HG02970 (cell line): Measurements from ENCODE around the gene PRR23E.

Source experiments
- ATAC-seq: cut with Tn5 transposase; IDR thresholded peaks from one replicate; pipeline ENCODE4 v1.9.1; 2021; ENCODE audit warnings: mild to moderate bottlenecking, moderate library complexity, moderate number of reproducible peaks; ENCODE audit not compliant: unreplicated experiment, low FRiP score

The PRR23E gene

DNA sequence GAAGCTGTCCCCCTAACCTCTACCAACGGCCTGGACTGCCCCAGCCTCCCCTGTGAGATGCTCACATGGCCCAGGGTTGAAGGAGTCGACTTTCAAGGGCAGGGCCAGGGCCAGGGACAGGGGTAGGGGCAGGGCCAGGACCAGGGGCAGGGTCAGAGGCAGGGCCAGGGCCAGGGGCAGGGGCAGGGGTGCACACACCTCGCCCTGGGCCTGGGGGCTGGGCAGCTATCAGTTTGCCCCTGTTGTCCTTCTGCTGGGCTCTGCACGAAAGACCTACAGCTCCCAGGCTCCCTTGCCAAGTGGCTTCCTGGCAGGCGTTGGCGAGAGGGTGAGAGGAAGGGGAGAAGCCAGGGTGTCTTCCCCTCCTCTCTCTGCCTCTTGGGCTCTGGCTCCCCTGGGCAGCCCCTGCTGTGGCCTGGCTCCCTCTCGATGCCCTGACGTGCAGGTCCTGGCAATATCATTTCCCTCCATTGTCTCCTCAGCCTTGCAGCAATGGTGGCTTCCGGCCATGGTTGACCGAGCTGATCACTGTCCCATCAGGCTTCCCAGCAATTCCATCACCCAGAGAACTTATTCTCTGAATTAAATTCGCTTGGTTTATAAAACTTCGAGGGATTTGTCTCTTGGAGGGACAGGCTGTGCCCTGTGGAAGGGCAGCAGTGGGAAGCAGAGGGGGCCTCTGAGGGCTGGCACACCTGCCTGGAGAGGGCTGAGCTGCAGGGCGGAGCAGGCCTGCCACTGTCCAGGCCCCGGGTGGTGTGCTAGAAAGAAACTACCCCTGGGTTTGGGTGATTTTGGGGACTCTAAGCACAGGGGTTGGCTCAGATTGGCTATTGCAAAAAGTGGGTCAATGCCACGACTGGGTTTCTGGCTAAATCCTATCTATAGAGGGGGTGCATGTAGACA lies 13.9 kb downstream of the PRR23E start:
- ATAC-seq: no peak

DNA sequence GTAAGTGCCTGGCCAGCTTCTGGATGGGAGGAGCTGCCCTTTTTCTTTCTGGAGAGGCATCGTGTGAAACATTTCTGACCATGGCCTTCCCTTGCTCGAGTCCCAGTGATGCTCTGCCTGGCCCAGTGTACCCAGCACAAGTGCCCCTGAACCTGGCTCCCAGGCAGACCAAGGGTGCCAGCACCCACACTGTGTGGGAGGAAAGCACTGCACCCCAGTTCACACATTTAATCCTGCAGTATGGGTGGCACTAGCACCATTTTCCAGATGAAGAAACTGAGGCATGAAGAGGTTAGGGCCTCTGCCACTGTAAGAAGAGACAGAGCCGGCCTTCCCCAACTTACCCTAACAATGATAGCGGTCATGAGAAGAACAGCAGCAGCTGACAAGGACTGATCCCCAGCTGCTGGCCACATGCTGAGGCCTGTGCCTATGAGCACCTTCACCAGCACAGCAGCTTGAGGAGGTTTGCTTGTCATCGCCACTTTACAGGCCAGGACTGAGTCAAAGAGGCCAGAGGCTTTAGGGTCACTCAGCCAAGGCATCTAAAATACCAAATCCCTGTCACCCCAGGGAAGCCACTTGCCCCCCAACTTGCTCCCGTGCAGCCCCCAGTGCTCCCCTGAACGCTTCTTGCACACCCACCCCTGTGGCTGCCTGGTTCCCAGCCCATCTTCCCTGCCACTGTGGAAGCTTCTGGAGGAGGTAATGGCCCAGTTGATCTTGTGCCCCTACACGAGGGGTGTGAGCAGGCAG lies 15.0 kb downstream of the PRR23E start:
- no peak for ATAC-seq

DNA sequence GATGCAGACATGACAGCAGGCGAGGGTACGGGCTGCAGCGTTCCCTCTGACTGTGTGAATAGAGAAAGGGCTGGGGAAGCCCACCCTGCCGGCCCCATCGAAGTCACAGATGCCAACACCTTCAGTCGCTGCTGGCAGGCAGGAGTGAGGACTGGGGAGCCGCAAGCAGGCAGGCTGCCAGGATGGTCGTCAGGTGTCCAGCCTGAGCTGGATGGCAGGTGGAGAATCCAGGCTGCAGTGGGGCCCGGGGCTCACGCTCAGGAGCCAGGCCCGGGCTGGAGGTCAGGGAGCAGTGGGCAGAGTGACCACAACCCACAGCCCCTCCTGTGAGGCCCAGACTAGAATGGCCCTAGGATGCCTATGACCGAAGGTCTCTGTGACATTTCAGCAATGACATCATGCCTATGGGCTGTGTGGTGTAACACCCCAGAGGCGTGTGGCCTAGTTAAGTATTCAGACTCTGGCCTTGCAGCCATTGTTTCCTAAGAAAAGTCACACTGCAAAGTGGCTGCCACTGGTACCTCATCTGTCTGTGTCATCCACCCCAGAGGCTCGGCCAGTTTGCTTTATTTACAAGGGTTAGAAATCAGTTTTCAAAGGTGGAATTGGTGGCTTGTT lies 15.7 kb downstream of the PRR23E start:
- no peak for ATAC-seq

DNA sequence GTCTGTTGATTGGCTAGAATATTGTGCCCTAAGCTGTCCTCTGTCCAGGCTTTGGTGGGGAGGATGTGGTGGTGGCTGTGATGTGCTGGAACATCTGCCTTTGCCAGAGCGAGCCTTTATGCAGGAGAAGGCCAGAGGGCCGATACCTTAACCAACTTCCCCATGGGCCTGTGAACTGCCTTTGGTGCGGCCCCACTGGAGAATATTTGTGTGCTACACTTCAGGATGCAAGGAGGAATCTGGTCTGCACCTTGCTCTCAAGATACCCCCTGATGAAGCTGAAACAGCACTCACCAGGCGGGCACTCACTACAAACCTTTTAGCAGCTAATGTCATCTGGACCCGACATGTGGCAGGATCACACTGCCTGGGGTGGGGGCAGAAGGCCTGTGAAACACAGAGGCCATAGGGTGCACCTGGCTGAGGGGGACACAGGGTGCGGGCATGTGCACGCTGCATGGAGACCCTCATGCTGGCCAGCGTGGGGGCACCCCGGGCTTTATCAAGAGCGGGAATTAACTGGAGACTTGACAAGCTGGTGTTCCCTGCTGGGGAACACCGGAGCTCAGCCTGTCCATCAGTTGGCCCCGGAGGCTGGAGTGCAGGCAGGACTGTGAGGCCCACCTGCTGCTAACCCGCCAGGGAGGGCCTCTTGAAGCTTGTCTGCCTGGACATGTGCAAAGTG lies 16.4 kb downstream of the PRR23E start:
- no peak for ATAC-seq

DNA sequence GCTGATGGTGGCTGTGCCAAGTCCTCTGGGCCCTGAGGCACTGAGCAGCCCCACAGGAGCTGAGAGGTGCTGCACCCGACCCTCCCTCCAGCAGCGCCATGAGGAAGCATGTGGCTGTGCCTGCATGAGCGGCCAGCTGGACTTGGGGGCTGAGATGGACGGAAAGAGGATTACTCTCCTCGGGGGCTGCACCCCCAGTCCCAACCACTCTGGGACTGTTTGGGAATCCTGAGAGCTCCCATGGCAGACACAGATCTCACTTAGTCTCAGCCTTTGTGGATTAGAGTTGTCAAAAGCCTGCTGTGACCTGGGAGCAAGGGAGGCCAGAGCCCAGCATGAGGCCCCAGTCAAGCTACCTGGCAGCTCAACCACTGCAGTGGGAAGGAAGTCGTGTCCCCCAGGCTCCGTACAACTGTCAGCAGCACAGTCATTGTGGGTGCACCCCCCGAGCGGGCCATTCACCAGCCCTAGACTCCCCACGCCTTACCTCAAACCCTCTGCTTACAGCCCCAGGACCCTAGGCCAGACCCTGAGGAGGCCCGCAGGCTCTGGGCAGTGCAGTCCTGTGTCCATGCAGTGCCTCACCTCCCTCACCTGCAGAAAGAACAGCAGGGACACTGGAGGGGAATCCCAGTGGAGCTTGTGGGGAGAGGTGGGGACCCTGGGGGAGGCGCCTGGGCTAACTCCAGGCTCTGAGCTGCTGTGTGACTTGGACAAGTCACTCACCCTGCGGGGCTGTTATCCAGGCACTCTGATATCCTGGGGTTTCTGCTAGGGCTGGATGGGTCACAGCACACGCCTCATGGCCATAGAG lies 17.1 kb downstream of the PRR23E start:
- no peak for ATAC-seq

DNA sequence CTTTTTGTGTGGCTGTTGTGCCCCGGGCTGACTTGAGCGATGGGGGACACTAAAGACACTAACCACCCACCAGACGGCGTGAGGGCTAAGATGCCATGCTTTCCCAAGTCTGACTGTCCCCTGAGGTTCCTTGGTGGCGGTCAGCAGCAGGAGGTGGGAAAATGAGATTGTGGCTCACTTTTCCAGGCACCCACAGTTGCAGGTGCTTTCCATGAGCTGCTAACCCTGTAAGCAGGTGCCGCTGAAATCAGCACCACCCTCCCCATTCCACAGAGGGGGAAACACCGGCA lies 17.7 kb downstream of the PRR23E start:
- no peak for ATAC-seq

DNA sequence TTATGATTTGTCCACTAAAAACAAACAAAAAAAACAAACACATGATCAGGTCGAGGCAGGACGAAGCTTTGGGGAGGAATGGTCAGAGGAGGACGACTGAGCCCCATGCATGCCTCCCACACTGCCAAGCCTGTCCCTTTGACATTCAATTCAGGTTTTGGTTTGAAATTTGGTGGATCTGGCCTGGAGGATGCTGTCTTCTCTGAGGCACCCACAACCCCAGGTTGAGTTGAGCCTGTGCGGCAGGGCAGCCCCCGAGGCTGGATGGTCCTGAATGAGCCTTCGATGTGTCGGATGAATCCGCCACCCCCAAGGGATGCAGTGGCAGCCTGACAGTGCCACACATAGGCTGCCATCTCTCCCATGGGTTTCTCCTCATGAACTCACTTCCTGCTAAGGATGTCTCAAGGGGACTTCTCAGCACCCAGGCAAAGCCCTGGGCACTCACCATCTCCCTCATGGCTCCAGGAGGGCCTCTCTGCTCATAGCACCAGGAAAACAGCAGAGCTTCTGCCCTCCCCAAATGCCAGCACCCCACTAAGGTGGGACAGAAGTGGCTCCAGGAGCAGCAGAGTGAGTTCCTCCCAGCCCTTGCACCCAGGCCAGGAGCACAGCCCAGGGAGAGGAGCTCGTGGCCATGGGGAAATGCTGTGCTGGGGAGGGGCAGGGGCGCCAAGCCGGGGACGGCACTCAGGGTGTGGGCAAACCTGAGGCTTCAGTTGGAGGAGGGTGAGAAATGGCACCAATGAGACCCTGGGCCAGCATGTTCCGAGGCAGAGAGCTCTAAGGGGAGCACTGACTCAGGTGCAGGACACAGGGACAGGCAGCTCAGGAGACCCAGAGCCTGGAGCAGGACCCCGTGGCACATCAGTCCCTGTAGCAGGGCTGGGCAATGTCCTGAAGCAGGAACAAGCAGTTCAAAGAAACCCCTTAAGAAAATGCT lies 18.5 kb downstream of the PRR23E start:
- no peak for ATAC-seq

DNA sequence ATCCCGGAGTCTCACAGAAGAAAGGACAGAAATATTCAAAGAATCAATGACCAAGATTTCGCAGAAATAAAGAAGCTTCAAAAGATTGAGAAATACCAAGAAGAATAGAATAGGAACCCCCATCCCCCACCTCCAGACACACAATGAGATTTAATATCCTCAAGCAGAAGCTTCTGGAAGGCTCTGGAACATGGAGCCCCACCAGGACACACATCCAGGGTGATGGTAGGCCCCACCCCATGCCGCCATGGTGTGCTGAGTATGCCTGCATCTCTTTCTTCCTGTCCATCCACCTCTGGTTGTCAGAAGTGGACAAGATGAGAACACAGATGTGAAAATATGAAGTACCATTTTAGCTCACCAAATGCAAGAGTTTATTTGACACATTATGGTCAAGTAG lies 19.3 kb downstream of the PRR23E start:
- ATAC-seq: no peak

DNA sequence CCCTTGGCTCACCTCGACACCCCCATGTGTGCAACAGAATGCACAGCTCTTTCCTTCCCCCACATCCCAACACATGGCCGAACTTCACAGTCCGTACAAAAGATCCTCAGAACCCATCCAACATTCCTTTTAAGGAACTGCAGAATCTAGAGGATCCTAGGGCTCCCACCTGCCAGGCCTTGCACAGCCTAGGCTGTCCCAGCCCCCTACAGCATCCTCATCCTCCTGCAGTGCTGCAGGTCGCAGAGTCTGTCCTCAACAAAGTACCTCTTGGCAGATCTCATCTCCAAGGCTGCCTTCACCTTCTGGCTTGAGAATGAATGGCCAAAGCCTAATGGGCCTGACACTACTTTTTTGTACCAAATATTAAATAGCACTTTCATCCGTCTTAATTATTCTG lies 19.8 kb downstream of the PRR23E start:
- no peak for ATAC-seq

DNA sequence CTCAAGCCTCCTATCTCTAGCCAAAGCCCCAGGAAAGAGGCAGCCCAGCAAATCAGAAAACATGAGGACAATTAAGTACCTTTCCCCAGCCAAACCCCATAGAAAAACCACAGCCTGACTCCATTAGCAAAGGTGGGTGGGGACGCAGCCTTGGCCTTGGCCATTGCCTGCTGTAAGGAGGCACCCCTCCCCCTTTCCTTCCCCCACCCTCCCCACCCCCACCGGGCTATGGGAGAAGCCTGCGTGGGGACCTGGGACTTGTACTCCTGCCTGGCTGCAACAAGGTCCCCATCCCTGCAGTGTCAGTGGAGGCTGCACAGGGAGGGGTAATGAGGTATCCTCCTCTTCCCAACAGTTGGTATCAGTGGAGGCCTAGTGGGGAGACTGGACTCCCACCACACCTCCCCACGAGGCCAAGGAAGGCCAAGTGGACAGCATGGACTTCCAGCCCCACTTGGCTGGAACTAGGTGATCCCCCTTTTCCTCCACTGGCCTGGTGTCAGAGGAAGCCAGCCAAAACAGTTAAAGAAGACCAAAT lies 20.5 kb downstream of the PRR23E start:
- ATAC-seq: no peak

DNA sequence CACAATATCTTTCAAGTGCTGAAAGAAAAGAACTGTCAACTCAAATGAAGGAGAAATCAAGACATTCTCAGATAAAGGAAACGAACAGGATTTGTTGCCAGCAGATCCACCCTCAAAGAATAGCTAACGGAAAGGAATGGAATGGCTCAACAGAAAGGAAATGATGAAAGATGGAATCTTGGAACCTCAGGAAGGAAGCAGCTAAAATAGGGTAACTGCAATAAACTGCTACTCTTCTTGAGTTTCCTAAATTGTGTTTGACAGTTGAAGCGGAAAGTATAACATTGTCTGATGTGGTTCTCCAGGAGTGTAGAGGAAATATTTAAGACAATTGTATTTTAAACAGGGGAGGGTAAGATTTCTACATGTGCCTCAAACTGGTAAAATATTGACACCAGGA lies 22.0 kb downstream of the PRR23E start:
- ATAC-seq: no peak

DNA sequence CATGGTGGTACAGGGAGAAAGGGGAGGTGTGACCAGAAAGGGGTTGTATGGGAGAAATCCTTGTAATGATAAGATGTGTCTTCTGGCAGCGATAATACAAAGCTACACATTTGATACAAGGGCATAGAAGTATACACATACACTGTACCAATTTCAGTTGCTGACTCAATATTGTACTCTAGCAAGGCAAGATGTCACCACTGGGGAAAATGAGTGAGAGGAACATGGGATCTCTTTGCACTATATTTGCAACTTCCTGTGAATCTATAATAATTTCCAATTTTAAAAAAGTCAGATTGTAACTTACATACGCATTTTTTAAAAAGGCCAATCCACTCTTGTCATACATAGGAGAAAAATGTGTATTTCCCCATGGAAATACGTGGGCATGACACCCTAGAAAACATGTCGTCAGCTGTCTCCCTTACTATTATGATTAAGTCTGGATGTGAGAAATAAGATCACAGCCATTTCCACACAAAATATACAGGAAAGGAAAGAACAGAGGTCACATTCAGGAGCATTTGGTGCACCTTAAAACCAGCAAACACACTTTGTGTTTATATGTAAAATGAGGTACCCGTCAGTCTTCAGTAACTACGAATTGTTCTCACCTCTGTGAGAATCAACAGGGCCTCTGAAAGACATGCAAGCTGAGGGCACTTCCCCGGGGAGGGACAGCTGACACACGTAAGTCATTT lies 22.9 kb downstream of the PRR23E start:
- no peak for ATAC-seq

DNA sequence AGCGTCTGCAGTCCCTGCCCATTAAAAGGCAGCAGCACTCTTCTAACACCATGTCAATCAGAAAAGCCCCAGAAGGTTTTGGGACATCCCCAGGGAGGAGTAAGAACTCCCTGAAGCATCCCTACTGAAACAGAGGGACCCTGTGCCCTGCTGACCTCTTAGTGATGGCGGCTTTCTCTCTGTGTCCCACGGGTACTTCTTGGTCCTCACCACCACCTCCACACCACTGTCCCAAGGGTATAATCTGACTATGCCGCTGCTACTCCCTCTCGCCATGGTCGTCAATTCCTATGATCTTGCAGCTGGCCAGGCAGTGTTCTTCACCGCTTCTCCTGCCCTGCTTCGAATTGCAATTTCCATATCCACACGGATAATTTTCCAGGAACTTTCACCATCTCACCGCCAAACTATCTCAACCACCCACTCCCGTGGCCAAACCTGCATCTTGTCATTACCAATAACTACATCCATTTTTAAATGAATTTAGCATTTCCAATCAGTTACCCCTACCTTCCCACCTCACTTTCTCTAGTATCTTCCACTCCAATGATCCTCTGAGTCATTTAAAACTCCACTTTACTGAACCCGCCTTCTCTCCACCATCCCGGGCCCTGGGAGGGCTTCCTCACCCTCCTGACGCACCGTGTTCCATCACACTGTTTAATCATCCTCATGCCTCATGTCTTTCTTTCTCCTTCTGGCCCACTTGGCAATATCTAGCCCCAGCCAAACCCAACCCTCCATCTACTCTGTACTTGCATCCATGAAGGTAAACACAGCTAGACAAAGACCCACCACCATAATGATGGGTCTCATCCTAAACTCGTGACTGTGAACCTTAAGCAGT lies 23.7 kb downstream of the PRR23E start:
- no peak for ATAC-seq

DNA sequence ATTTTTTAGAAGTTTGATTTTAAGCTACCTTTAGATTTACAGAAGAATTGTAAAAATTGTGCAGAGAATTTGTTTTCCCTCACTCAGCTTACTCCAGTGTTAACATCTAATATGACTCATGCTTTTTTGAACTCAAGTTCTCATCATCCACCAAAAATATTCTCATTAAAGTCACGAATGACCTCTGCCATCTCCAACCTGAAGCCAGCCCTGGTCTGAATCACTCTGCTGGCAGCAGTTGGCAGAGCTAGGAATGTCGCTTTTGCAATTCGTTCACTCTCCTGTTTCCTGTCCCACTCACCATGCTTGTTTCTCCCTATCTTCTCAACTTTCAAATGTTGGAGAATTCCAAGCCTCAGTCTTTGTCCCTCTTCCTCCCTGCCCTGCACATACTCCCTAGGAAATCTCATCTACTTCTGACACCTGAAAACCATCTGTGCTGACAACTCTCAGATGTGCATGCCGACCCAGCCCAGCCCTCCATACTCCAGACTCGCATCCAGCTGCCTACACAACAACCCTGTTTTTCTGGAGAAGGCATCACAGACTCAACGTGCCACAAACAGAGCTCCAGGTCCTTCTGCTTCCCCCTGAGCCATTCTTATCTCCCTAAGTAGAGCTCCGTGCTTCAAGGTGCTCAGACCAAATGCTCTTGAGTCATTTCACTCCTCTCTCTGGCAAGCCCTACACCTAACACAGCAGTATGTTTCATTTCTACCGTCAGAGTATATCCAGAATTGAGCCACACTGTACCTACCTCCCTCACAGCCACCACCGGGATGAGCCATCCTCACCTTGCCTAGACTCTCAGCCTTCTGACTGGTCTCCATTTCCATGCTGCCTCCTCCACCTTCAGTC lies 24.9 kb downstream of the PRR23E start:
- ATAC-seq: no peak

DNA sequence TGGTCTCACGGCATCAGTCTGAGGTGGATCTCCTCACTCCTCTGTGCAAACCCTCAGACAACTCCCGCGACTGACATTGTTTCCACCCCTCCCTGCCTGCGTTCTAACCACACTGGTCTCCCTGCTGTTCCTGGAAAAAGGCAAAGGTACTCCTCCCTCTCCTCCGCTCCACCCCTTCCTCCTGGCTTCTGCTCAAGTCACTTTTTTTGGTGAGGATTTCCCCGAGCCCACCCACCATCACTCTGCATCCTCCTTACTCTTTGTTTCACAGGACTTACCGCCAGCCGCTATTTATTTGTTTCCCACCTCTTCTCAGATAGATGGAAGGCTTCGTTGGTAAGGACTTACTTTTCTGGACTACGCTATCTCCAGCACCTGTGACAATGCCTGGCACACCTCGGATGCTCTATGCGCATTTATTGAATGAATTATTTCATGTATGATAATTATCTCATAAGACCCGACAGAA lies 25.6 kb downstream of the PRR23E start:
- ATAC-seq: no peak

DNA sequence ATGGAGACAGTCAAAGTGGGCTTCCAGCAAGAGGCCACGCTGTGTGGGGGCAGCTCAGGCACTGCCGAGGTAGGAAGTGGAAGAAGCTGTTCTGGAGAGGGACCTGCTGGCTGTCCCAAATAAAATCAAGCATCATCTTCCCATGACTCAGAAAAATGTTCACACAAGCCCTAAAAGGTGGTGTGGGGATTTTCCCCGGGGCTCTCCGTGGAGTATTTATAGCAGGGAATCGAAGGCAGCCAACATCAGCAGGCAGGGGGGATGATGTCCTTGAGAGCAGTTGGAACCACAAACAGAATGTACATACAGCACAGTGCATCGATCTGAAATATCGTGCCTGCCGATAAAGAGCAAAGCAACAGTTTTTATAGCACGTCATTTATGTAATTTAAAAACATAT lies 27.6 kb downstream of the PRR23E start:
- no peak for ATAC-seq
